HL-60 (cell line): ENCODE measurements around the gene PDCD4.

ENCODE experiments used
- DNase-seq, 2 experiments: peaks; one replicate each; pipeline ENCODE4 v3.0.0-alpha.2; 2010 to 2020; ENCODE audit warnings: low read depth in 1 of 2, low spot score in 1 of 2
- H3K27ac ChIP-seq: fragments of 250-450 bp; sonication (Bioruptor Pico); replicated peaks from 2 replicates; pipeline ENCODE4 v1.5.1; 2020; ENCODE audit warnings: mild to moderate bottlenecking, moderate library complexity
- H3K27me3 ChIP-seq: fragments of 250-450 bp; sonication (Bioruptor Pico); 2 replicates; pipeline ENCODE4 v1.5.1; 2021; ENCODE audit warnings: mild to moderate bottlenecking, moderate library complexity; ENCODE audit not compliant: insufficient read depth, poor library complexity, severe bottlenecking
- H3K4me3 ChIP-seq: replicated peaks from 2 replicates; pipeline ENCODE4 v1.5.1; 2011; ENCODE audit warnings: mild to moderate bottlenecking, control low read depth, low read length; ENCODE audit not compliant: insufficient read depth
- GABPA ChIP-seq: IDR thresholded peaks from 2 replicates; pipeline ENCODE4 v1.6.1; 2012; ENCODE audit warnings: low read depth
- POLR2AphosphoS5 ChIP-seq: IDR thresholded peaks from 2 replicates; pipeline ENCODE4 v1.6.1; 2012; ENCODE audit warnings: low read depth
- REST ChIP-seq: IDR thresholded peaks from 2 replicates; pipeline ENCODE4 v1.6.1; 2012; ENCODE audit warnings: low read depth; ENCODE audit not compliant: insufficient replicate concordance
- SPI1 ChIP-seq: IDR thresholded peaks from 2 replicates; pipeline ENCODE4 v1.6.1; 2012; ENCODE audit warnings: low read depth, mild to moderate bottlenecking, borderline replicate concordance
- TF ChIP-seq, protein P1 (sequence below): IDR thresholded peaks from one replicate; pipeline ENCODE4 v1.5.1; 2011; ENCODE audit warnings: low read length, control low read depth, inconsistent platforms; ENCODE audit not compliant: insufficient read depth

Gene PDCD4

DNA sequence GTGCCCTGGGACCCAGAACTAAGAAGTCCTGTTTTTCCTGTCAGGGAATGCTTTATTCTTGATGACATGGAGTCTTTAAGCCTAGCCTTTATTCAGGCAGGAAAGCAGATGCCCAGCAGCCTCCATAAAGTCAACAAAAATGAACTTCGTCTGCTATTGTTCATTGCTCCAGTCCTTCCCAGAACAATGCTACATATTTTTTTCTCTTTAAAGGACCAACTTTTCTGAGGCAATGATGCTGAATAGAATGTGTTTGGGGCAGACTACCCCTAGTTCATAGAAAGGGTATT, 47.6 kb upstream of the PDCD4 start:
- H3K4me3 ChIP-seq, result no peak overlapping the region
- H3K27ac ChIP-seq, result no peak overlapping the region
- TF ChIP-seq REST (no peak), SPI1 (no peak), POLR2AphosphoS5 (no peak), GABPA (no peak)
- TF ChIP-seq, protein P1, sequence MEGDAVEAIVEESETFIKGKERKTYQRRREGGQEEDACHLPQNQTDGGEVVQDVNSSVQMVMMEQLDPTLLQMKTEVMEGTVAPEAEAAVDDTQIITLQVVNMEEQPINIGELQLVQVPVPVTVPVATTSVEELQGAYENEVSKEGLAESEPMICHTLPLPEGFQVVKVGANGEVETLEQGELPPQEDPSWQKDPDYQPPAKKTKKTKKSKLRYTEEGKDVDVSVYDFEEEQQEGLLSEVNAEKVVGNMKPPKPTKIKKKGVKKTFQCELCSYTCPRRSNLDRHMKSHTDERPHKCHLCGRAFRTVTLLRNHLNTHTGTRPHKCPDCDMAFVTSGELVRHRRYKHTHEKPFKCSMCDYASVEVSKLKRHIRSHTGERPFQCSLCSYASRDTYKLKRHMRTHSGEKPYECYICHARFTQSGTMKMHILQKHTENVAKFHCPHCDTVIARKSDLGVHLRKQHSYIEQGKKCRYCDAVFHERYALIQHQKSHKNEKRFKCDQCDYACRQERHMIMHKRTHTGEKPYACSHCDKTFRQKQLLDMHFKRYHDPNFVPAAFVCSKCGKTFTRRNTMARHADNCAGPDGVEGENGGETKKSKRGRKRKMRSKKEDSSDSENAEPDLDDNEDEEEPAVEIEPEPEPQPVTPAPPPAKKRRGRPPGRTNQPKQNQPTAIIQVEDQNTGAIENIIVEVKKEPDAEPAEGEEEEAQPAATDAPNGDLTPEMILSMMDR, result no peak
- no peaks in the 10 kb centered on the region for H3K27me3 ChIP-seq
- no peak for DNase-seq

GRCh38 chr10:110824660-110825059, 47.1 kb upstream of the PDCD4 start:
- H3K27me3 ChIP-seq, result no peaks in the 10 kb centered on the region
- TF ChIP-seq SPI1 (no peak), GABPA (no peak), REST (no peak), POLR2AphosphoS5 (no peak)
- TF ChIP-seq, protein P1, result no peak
- no peak for DNase-seq
- no peak overlapping the region for H3K27ac ChIP-seq
- H3K4me3 ChIP-seq, result no peak overlapping the region

- TF ChIP-seq, protein P1, result no peak
- TF ChIP-seq SPI1 (no peak), REST (no peak), GABPA (no peak), POLR2AphosphoS5 (no peak)
These were observed 46.2 kb upstream of the PDCD4 start for GRCh38 chr10:110825508-110825907.

More at GRCh38 chr10:110825508-110825907, 46.2 kb upstream of the PDCD4 start:
- H3K27ac ChIP-seq, result no peak overlapping the region
- no peaks in the 10 kb centered on the region for H3K27me3 ChIP-seq
- H3K4me3 ChIP-seq, result no peak overlapping the region
- no peak for DNase-seq
